GM19328 (cell line): ENCODE measurements around the gene FBXL7.

Experiments
- ATAC-seq: cut with Tn5 transposase; IDR thresholded peaks from one replicate; pipeline ENCODE4 v1.9.1; 2021; ENCODE audit warnings: mild to moderate bottlenecking, moderate library complexity; ENCODE audit not compliant: unreplicated experiment

Gene FBXL7

DNA sequence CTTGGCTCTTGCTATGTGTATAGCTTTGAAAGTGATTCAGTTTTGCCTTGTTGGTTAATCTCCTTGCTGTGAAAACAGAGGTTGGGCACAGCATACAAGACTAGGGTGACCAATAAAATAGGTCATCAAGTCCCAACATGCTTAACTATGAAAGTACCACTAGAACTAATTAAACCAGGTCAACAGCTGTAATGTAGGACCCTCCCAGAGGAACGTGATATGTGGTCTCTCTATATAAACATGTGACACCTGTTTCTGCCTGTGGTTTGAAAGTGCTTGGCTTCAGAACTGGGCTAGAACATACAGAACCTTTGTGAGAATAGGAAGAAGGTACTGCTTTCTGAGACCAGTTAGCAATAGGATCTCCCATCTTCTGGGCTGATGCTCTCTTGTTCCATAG is 297.1 kb downstream of the FBXL7 start:
- no peak for ATAC-seq

DNA sequence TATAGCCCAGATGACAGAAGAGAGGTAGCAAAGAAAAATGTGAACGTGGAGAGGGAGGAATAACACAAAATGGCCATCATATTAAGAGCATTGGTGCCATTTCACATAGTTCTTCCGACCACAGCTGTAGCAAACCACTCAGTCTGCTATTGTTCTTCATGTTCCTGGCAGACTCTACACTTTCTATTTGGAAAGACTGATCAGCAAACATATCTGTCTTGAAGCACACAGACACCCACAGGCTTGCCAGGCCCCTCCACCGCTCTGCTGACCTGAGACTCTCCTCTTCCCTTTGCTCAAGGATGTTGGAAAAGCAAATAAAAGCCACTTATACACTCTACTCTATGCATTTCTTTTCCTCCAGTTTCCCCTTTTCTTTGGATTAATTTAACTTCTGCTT is 298.0 kb downstream of the FBXL7 start:
- ATAC-seq: no peak

DNA sequence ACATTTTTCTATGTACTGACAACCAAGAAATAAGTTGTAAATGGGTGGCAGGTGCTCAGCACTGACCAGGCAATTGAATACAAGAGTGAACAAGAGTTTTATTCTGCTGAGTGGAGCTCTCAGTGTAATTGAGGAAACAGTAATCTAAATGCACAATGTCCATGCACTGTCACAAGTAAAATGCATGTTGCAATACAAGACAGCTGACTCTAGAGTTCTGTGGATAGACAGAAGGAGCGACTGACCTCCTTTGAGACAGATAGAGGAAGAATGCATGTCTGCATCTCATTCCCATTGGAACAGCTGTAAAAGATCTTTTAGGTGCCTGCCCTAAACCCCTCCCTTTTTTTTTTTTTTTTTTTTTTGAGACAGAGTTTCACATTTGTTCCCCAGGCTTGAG is 299.0 kb downstream of the FBXL7 start:
- ATAC-seq: no peak

DNA sequence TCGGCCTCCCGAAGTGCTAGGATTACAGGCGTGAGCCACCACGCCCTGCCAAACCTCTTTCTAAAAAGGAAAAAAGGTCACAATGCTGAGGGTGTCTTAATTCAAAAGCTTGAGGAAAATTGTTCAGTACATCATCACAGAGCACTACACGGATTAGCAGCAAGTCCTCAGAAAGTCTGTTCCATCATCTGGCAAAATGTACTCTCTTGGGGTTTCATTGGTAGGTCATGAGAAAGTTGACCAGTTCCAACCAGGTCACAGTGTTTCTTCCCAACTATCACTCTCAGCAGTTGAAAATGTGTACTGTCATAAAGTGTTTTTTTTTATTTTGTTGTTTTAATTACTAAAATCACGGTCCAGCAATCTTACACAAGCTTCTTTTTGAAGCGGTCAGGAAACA is 299.6 kb downstream of the FBXL7 start:
- ATAC-seq: no peak

DNA sequence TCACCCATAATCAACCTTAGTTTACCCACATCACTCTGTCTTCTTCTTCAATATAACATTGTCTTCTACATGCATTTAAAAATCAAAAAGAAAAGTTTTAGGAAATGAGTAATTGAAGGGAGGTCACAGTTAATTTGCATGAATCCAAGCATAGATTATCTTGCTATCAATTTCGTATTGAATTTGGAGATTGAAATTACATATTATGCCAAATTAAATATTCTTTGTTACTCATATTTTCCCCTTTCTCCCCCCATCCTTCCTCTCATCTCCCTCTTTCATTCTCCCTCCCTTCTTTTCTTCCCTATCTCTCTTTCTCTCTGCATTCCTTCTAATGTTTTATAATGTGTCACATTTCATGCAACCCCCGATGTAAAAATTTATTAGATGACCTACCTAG is 303.3 kb downstream of the FBXL7 start:
- ATAC-seq: no peak

DNA sequence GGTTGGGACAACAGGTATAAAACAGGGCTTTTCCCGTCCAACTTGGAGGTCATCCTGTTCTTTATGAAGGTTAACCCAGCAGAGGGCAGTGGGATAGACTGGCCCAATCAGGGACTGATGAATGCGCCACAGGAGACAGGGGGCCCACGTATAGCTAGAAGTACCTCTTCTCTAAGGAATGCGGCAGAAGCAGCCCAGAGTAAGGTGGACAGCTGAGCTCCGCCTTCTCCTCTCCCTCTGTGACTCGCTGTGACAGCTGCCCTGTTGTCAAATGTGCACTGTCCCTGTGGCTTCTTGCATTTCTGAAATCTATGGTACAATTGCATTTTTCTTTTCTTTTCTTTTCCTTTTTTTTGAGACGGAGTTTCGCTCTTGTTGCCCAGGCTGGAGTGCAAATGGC is 306.6 kb downstream of the FBXL7 start:
- no peak for ATAC-seq

DNA sequence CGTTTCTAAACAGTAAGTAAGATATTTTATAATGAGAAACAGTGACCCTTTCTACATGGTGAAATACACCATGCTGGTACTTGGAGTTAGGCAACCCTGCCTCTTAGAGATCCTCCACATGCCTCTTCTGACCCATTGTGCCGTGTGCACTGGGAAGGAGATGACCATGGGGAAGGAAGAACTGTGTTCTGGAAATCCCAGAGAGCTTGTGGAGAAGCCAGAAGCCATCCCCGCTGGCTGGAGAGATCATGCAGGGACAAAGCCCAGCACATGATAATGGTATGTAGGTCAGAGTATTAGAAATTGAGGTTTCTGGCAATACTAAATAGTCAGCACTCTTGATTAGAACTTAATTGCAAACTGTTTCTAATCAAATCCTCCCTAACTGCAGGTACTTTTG is 307.3 kb downstream of the FBXL7 start:
- no peak for ATAC-seq

DNA sequence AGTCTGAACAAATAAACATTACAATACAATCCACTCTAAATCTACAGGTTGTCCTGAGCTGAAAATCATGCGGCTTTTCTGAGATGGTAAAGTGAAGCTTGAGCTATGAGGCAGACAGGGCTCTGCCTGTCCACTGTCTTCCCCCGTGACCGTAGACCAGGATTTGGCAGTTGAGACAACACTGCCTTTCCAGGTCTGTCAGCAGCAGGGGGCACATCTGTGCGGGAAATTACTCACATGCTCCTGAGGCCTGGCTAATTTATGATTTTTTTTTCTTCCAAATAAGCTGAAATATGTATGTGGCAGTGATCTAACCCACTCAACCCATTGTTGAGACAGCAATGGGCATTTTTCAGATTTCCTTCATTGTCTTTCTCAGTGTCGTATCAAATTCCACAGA is 307.9 kb downstream of the FBXL7 start:
- no peak for ATAC-seq

DNA sequence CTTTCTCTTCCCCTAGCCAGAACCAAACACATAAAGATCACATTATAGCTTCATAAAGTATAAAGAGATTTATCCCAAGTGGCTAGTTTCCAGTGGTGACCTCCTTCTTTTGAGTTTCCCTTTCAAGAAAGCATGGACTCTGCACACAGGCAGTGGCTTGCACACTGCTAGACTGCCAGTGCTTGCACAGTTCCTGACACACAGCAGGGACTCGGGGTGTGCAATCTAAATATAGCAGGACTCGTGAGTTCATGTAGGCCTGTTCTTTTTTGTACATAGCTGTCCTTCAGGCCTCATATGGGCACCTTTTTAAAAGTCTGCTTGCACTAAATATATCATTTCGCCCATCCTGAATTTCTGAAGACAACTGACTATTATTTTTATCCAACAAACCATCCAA is 308.6 kb downstream of the FBXL7 start:
- ATAC-seq: no peak

DNA sequence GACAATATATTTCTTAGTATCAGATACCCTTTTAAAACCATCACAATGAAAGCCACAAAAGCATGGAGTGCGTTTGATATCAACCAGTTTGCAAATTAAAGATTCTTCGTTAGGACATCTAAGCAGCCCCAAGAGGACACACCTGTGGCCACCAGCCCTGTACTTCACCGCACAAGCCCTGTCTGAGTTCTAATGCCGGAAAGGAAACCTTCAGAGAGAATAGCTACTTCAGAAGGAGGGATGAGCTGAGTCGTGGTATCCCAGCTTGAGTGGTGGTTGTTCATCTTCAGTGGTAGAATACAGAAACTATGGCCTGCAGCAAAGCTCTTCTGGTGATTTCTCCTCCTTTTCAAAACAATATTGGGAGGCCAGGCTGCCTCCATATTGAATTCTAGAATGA is 319.6 kb downstream of the FBXL7 start:
- ATAC-seq: no peak

DNA sequence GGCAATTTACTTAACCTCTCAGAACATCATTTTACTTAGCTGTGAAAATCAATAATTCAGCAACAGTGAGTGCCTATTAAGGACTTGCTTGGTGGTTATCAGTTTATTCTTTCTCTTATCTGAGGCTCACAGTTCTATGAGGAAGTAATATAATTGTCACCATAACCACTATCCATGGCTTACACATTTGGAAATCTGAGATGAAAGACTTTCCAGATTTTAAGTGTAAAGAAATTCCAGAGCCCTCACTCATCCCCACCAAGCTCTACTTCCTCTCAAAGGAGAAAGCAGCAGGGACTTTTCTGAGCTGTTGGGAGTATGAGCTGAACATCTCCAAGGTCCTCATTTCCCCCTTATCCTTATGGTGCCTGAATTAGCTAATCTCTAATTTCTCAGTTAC is 321.5 kb downstream of the FBXL7 start:
- no peak for ATAC-seq

DNA sequence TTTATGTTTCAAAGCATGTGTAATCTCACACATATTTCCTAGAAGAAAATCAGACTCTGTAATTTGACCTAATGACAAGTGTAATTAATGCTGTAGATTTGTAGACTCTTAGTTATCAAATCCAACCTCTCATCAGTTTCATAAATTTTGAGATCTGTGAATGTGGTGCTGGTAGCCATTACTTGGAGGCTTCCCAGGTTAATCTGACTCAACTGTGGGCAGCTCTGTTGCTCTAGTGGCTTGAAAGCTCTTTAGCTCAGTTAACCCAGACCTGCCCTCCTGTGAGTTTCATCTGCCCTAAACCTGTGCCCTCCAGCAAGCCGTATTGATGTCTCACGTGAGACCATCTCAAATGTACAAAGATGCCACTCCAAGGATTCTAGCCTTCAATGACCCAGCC is 323.4 kb downstream of the FBXL7 start:
- no peak for ATAC-seq

DNA sequence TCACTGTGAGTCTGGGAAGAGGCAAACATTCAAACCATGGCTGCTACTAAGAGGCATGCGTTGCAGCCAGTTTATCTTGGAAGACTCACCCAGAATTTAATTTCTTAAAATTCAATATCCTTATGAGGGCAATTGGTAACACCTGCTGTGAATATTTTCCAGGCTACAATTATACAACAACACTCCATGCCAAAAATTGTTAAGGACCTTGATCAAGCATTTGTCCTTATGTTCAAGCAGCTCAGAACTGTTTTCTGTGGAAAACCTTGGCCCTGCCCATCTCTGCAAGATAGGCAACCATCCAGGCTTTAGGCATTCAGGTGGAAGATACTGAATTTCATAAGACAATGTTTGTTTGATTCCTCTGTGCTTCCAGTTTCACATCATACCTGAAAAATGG is 327.8 kb downstream of the FBXL7 start:
- no peak for ATAC-seq

DNA sequence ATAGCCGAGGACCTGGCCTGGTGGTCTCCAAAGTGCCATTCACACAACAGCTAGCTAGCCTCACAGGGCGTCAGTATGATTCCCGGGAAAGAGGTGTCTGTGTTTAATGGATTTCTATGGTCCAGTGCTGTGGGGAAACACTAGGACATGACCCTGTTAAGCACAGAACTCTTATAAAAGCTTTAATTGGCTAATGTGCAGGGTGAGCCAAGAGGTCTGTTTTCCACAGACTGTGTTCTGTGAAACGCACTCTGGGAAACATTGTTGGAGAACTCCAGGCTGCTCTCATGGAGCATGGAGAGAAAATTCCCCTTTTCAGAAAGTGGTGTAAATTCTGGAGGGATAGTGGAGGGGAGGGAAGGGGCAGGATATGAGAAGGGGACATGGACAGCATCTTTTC is 331.4 kb downstream of the FBXL7 start:
- no peak for ATAC-seq

DNA sequence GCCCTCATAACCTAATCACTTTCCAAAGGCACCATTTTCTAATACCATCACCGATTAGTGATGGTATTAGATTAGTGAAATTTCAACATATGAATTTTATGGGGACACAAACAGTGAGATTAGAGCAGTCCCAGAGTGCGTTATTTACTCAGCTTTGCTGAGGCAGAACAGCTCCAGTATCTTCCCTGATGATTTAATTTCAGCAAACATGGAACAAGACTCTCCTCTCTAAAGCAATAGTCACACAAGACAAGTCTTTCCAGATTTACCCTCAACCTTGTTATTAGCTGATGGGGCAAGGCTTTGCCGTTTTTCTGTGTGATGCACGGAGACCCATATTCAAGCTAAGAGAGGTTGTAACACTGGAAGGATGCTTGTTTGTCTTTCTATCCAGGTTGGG is 333.4 kb downstream of the FBXL7 start:
- ATAC-seq: no peak

DNA sequence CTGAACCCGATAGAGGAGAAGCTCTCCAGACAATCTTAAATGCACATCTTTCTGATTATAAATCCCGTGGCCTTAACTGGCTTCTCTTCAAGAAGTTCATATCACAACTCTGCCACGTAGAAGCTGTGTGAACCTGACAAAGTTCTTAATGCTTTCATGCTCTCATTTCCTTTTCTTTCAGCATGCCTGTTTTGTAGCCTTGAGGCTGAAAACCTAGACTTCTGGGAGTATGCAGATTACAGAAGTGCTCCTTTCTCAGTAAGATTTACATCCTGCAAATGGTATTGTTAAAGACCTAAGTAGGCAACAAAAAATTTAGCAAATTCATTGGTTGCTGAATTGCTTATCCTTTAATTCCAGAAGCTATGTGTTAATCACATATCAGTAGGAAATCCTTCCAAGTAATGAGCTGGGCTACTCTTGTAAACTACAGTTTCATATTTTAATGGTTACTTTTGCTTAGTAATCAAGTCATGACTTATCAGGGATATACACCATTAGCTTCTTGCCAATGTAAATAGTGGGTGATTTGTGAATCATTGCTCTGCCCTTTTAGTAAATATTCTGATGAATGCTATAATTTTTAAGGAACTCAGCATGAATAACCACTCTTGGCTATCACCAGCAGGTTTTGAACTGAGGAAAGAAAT is 334.7 kb downstream of the FBXL7 start:
- no peak for ATAC-seq

DNA sequence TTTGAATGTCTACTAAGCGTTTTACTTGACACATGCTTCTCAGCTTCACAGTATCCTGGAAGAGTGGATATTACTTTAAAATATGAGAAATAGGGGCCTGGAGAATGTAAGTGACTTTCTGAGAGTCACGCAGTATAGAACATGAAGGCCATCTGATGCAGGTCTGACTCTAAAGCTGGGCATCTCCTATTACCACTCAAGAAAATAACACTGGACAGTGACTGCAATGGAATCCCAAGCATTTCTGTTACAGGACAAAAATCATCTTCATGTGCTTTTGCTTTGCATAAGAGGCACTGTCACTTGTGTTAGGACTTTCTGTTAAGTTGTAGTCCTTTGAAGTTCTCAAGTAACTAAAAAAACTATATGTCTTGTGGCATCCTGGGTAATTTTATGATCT is 335.5 kb downstream of the FBXL7 start:
- no peak for ATAC-seq

DNA sequence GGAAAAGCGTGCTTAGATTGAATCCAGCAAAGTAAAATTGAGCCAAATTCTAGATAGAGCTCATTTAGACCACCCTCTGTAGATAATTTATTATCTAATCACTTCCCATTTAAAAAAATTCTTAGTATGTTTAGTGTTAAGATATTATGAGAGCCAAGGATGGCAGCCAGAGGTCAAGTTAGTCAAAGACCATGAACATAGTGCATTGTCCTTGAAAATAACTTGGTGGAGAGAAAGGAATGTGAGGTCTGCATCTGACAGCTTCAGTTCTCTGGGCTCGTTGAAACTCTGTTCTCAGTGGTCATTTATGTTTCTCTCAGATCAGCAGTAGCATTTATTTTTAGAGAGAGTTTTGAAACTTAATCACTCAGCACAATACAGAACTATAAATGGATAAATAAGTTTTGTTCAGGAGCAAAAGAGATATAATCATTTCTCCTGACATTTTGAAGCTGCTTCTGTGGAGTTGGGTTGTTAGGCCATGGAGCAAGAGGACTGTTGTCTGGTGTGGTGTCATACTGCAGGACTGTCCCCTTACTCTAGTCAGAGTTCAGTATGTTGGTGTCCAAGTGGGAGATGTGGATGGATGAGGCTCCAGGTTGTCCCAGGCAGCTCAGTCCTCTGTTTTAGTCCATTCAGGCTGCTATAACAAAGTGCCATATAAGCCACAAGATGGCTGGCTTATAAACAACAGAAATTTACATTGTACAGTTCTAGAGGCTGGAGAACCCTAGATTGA is 337.7 kb downstream of the FBXL7 start:
- ATAC-seq: no peak

DNA sequence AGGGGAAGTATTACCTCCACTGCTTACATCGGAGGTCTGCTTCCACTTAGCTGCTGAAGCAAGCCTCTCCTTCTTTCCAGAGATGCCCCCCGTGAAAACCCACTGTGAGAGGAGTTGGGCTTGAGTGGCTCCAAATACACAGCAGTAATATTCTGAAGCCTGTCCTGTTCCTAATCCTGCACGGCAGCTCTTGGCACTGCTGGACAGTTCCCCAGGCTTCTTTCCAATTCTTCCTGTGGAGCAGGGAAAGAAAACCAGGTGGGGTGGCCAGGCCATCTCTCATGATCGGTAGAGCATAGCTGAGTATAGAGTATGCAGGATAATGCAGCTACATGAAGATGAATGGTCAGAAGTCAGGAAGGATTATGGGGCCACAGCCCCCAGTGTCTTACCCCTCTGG is 344.3 kb downstream of the FBXL7 start:
- ATAC-seq: no peak

DNA sequence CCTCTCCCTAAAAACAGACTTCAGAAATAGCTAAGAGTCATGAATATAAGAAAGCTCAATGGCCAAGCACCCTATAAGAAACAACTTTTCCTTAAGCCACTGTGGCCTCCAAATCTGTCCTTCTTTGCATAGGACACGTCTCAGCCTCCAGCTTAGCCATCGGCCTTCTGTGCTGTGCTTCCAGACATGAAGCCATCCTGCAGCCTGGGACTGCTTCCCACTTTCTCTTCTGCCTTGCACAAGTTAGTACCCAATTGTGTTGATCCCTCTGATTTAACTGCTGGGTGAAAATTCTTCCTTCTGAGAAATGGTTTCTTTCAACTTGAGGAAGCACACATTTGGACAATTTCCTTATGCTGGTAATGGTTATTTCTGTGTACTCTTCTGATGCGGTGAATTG is 344.9 kb downstream of the FBXL7 start:
- no peak for ATAC-seq

DNA sequence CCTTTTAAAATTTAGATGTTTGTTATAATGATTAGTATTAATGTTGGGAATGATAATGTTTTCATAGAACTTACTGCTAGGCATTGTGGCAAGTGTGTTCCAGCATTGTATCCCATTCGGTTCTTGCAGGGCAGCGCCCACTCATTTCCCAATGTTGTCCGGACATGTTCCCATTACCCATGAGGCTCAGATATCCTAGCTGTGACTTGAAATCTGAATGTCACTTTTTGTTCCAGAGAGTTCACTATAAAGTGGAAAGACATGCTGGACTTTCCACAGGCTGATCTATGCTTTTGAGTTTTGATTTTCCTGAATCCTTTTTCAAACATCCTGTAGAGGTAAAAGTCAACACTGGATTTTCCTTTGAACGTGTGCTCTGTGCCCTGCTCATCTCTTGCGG is 350.6 kb downstream of the FBXL7 start:
- no peak for ATAC-seq

DNA sequence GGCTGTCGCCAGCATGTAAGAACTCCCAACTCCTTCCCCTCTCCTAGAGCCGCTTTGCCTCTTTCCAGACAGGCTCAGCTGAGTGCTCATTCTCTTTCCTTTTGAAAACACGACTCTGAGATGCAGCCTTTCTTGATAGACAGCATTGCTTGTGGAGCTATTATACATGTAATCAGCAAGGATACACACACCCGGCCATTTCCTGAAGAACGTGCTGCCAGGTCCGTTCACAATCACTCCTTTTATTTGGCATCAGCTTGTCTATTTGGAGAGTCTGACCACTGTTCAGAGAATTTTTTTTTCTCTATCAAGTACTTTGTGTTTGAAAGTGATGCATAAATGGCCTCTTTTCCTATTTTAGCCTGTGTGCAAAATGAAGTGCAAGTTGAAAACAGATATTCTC is 351.0 kb downstream of the FBXL7 start:
- no peak for ATAC-seq

DNA sequence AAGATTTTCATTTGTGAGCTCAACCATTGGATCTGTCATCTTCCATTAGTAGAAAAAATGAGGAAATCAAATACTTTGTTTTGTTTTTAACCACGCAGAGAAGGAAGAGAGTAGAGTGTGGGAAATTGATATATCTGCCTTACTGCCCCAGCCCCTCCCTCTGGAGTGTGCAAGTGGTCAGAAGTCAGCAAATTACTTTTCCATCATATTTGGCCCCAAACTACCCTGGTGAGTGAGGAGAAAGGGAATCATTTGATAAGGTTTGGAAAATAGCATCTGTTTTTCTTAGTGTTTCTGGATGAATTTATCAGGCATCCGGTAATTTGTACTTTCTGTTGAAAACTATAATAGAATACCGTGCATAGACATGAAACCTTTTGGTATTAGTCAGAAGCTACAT is 352.2 kb downstream of the FBXL7 start:
- no peak for ATAC-seq
